Activated naive CD4-positive, alpha-beta T cell treated with anti-CD3 and anti-CD28 coated beads for 36 hours (primary cell): ENCODE results near the gene PDE11A. TPM values are rescaled to one million over a fixed set of nuclear protein-coding genes. Genes with fewer than 3 reads are reported as not detected.
"Not testable (repeated sequence)": the region's sequence is repeated elsewhere in the genome, so short reads cannot be mapped to it uniquely, and the experiment has no call there.

Experiments used
- CTCF ChIA-PET: fragments of 350-600 bp; sonication (Branson Sonifier 250); formaldehyde crosslinking; loops from one replicate; lab custom pipeline; 2021; ENCODE audit warnings: antibody characterized with exemption; lab: Charles Lee
- DNase-seq: peaks from one replicate; pipeline ENCODE4 v3.0.0-alpha.2; 2020
- H3K27ac Mint-ChIP-seq: one replicate; pipeline ENCODE4 v1.8.0; 2021; ENCODE audit warnings: mild to moderate bottlenecking, mixed read lengths
- H3K27me3 Mint-ChIP-seq: one replicate; pipeline ENCODE4 v1.8.0; 2021; ENCODE audit warnings: low read depth, mixed read lengths
- H3K36me3 Mint-ChIP-seq: one replicate; pipeline ENCODE4 v1.8.0; 2021; ENCODE audit warnings: low read depth, mixed read lengths
- H3K4me1 Mint-ChIP-seq: one replicate; pipeline ENCODE4 v1.8.0; 2021; ENCODE audit warnings: low read depth, mixed read lengths
- H3K4me3 Mint-ChIP-seq: one replicate; pipeline ENCODE4 v1.8.0; 2021; ENCODE audit warnings: mild to moderate bottlenecking, moderate library complexity, mixed read lengths
- H3K9me3 Mint-ChIP-seq: one replicate; pipeline ENCODE4 v1.8.0; 2021; ENCODE audit warnings: mixed read lengths
- intact Hi-C: fragments of 100-400 bp; cut with micrococcal nuclease; formaldehyde crosslinking; loops from one replicate; pipeline ENCODE4 v1.15.1; 2023
- total RNA-seq, 2 experiments: library from RNA; stranded (reverse); gene quantifications; one replicate each; pipeline ENCODE4 v1.2.3, GENCODE V29; 2021

The PDE11A gene
- total RNA-seq, 2 experiments from 2014 or later: not detected

DNA sequence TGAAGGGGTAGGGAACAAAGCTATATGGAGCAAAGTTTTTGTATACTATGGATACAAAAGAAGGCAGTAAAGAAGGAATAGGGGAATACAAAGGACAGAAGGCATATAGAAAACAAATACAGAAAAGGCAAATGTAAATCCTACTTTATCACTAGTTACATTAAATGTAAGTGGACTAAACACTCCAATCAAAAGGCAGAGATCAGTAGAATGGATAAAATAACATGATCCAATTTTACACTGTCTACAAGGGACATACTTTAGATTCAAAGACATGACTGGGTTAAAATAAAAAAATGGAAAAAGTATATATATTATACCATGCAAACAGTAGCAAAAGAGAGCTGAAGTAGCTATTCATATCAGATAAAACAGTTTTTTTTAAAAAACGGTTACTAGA, 215.0 kb downstream of the PDE11A start:
- CTCF ChIA-PET: no interaction called here
- Mint-ChIP-seq H3K36me3 (no peaks in the 10 kb centered on the region), H3K27ac (no peak overlapping the region), H3K9me3 (peaks cover 9% of the 10 kb centered on the region), H3K4me3 (no peak overlapping the region), H3K27me3 (peaks cover 3% of the 10 kb centered on the region), H3K4me1 (no peaks in the 10 kb centered on the region)
- intact Hi-C loops: no loop called here
- no peak for DNase-seq

DNA sequence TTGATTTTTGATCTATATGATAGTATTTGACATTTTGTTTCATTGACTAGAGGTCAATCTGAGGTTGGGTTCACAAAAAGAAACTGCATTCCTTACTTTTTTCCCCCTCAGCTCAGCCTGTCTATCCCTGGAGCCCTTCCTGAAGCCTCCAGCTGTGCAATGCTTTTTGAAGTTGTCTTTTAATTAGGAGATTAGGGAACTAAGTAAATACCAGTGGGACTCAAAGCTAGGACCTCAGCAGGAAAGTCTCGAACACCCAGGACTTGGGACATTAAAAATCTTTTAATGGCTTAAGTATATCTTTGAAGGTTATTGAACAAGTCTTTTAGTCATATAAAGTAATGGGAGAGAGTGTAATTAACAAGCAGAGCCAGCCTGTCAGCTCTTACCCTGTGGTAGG, 220.2 kb downstream of the PDE11A start:
- no peak for DNase-seq
- no peaks in the 10 kb centered on the region for H3K36me3 Mint-ChIP-seq
- H3K9me3 Mint-ChIP-seq: peaks cover 7% of the 10 kb centered on the region
- CTCF ChIA-PET: no interaction called here
- intact Hi-C loops: no loop called here
- H3K27ac Mint-ChIP-seq: no peak overlapping the region
- no peak overlapping the region for H3K4me3 Mint-ChIP-seq
- peaks cover 10% of the 10 kb centered on the region for H3K27me3 Mint-ChIP-seq
- no peaks in the 10 kb centered on the region for H3K4me1 Mint-ChIP-seq

DNA sequence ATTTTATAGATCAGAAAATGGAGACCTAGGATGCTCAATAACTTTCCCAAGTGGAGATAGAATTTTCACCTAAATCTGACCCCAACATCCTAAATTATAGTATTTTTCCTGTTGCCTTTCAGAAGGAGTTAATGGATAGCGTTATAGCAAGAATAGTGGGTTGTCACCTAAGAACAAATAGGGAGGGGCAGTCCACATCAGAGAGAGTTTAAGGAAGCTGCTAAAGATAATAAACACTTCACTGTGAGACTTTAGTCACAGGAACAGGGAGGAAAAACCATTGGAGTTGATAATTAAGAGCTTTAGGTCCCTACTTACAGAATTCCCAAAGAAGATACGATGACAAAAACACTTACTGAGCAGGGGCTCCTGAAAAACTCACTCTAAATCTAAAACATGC, 229.4 kb downstream of the PDE11A start:
- no peak for DNase-seq
- Mint-ChIP-seq H3K27me3 (peaks cover 2% of the 10 kb centered on the region), H3K4me1 (no peaks in the 10 kb centered on the region), H3K36me3 (no peaks in the 10 kb centered on the region), H3K4me3 (no peak overlapping the region), H3K9me3 (no peaks in the 10 kb centered on the region), H3K27ac (no peak overlapping the region)
- CTCF ChIA-PET: no interaction called here
- intact Hi-C loops: no loop called here

DNA sequence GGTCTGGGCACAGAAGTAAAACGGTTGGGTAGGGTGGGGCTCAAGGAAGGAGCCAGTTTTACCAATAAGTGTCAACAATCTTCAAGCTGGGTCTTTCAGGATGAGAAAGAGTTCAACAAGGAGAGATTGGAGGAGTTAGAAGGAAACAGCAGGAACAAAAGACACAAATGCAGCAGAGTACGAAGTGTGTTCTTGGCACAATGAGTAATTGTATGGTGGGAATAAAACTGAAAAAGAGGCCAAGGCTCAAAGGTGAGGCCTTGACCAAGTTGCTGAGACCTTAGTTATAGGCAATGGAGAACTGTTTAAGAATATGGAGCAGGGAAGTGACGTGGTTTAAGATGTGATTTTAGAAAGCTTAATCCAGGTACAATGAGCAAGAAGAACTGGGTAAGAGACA, 230.3 kb downstream of the PDE11A start:
- no peak for DNase-seq
- Mint-ChIP-seq H3K9me3 (peaks cover 5% of the 10 kb centered on the region), H3K4me3 (no peak overlapping the region), H3K27ac (no peak overlapping the region), H3K4me1 (no peaks in the 10 kb centered on the region), H3K36me3 (no peaks in the 10 kb centered on the region), H3K27me3 (peaks cover 2% of the 10 kb centered on the region)
- intact Hi-C loops: no loop called here
- CTCF ChIA-PET: interaction anchor here (0.6 kb wide), 1 partner anchor 333 kb away, joined by 3 read pairs; no protein-coding TSS in a partner anchor

DNA sequence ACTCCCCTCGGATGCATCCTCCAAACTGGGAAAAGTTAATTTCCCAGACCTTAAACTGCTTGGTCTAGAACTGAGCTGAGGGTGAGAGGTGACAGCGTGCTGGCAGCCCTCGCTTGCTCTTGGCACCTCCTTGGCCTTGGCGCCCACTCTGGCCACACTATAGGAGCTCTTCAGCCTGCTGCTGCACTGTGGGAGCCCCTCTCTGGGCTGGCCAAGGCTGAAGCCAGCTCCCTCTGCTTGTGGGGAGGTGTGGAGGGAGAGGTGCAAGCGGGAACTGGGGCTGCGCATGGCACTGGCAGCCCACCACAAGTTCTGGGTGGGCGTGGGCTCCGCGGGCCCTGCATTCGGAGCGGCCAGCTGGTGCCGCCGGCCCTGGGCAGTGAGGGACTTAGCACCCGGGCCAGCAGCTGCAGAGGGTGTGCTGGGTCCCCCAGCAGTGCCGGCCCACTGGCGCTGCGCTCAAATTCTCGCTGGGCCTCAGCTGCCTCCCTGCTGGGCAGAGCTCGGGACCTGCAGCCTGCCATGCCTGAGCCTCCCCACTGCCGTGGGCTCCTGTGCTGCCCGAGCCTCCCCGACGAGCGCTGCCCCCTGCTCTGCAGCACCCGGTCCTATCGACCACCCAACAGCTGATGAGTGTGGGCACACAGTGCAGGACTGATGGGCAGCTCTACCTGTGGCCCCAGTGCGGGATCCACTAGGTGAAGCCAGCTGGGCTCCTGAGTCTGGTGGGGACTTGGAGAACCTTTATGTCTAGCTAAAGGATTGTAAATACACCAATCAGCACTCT, 237.0 kb downstream of the PDE11A start:
- CTCF ChIA-PET: interaction anchor here (1.0 kb wide), 1 partner anchor 12 kb away, joined by 4 read pairs; no protein-coding TSS in a partner anchor
- H3K27ac Mint-ChIP-seq, H3K27me3 Mint-ChIP-seq, DNase-seq, H3K36me3 Mint-ChIP-seq, H3K4me3 Mint-ChIP-seq, H3K9me3 Mint-ChIP-seq, H3K4me1 Mint-ChIP-seq, intact Hi-C loops: not testable (repeated sequence)

DNA sequence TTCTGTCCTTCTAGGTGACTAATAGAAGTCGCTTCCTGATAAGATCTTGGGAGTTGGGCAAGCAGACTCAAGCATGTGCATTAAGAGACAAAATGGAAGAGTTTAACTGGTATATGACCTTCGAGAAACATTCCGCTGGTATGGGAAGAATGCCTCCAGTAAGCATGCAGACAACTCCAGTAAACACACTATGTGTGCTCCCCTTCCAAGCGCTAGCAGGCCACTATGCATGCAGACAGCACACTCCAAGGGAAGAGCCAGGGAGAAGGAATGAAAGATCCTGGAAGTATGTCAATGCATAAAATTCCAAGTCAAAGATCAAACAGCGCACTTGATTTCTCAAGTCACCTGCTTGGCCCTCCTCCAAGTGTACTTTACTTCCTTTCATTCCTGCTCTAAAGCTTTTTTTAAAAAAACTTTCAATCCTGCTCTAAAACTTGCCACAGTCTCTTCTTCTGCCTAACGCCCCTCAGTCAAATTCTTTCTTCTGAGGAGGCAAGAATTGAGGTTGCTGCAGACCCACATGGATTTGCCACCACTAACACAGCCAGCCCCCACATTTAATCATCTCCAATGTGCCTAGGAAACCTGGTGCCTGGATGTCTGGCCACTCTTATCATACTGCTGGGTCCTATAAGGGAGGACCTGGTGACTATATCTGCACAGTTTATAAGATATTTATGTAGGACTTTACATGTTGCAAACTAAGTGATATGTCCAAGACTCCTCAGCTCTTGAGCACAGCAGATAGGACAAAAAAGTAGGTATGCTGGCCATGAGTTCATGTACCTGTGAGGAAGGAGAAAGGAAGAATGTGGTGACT, 239.8 kb downstream of the PDE11A start:
- CTCF ChIA-PET: no interaction called here
- Mint-ChIP-seq H3K27ac (no peak overlapping the region), H3K4me1 (no peaks in the 10 kb centered on the region), H3K36me3 (no peaks in the 10 kb centered on the region), H3K27me3 (peaks cover 3% of the 10 kb centered on the region), H3K4me3 (no peak overlapping the region), H3K9me3 (peaks cover 4% of the 10 kb centered on the region)
- DNase-seq: no peak
- intact Hi-C loops: no loop called here

DNA sequence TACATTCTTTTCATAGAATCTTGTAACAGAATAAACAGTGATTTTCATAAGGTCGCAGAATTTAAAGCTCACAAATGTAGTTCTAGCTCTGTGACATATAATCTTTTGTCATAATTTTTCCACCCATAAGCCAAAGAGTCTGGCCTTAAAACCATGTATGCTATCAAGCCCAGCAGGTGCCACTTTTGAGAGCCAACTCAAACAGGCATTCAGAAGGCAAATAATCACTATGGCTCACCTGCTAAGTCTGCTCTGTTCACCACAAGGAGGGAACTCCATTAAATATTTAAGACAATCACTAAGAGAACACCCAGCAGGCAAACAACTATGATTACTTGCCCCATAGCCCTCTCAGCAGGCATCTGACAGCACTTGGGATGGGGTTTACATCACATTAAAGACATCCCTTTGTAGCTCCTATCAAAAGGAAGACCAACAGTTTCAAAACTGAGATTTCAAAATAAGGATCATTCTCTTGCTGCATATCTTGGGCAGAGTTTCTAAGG, 241.6 kb downstream of the PDE11A start:
- no peaks in the 10 kb centered on the region for H3K9me3 Mint-ChIP-seq
- CTCF ChIA-PET: no interaction called here
- no peaks in the 10 kb centered on the region for H3K4me1 Mint-ChIP-seq
- H3K36me3 Mint-ChIP-seq: no peaks in the 10 kb centered on the region
- intact Hi-C loops: no loop called here
- no peak overlapping the region for H3K27ac Mint-ChIP-seq
- H3K27me3 Mint-ChIP-seq: peaks cover 3% of the 10 kb centered on the region
- no peak overlapping the region for H3K4me3 Mint-ChIP-seq
- DNase-seq: no peak

DNA sequence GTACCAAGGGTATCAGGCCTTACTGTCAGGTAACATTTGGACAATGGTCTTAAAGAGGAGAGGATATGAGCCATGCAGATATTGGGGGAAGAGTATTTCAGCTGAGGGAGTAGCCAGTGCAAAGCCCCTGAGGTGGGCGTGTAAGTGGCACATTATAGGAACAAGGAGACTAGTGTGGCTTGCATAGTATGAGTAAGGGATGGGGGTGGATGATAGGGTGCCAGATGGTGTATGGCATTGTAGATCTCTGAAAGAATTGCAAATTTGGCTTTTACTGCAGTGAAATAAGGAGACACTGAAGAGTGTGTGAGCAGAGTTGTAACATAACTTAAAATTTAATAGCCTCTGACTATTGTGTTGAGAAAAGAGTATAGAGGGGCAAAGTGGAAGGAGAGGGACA, 244.0 kb downstream of the PDE11A start:
- no peaks in the 10 kb centered on the region for H3K9me3 Mint-ChIP-seq
- intact Hi-C loops: no loop called here
- H3K27me3 Mint-ChIP-seq: peaks cover 6% of the 10 kb centered on the region
- no peak for DNase-seq
- no peak overlapping the region for H3K27ac Mint-ChIP-seq
- H3K4me1 Mint-ChIP-seq: no peaks in the 10 kb centered on the region
- no peak overlapping the region for H3K4me3 Mint-ChIP-seq
- no peaks in the 10 kb centered on the region for H3K36me3 Mint-ChIP-seq
- CTCF ChIA-PET: no interaction called here

DNA sequence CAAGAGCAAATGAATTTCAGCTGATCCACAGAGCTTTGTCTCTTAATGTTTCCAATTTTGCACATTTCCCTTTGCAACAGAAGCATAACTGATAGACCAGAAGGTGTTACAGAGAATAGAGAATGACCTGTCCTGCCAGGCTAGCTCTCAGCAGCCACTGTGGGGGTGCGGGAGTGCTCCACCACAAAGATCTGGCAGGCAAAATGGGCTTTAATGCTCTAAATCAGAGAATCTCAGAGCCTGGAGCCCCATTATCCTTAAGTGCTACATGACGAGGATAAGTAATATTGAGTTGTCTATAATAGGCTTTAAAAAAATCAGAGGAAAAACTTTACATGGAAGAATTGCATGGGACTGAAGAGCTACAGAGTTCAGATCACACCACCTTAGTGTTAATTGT, 245.7 kb downstream of the PDE11A start:
- no peak overlapping the region for H3K27ac Mint-ChIP-seq
- no peak overlapping the region for H3K4me3 Mint-ChIP-seq
- no peaks in the 10 kb centered on the region for H3K36me3 Mint-ChIP-seq
- H3K9me3 Mint-ChIP-seq: no peaks in the 10 kb centered on the region
- no peaks in the 10 kb centered on the region for H3K4me1 Mint-ChIP-seq
- H3K27me3 Mint-ChIP-seq: peaks cover 12% of the 10 kb centered on the region
- no peak for DNase-seq
- CTCF ChIA-PET: interaction anchor here (0.7 kb wide), 1 partner anchor 415 kb away, joined by 3 read pairs; no protein-coding TSS in a partner anchor
- intact Hi-C loops: no loop called here

DNA sequence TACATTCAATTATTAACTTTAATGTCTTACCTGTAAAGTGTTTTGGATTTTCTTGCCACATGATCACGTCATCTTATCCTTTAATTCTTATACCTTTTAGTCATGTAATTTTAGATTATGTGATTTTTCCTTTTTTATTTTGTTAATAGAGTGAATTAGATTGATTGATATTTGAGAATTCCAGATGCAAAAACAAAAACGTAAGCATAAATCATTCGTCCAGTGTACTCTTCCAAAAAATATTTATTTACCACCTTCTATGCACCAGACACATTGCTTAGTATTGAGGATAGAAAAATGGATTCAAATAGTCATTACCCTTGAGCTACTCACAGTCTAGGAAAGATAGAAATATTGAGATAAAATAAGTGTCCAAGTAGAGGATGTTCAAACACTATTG, 249.6 kb downstream of the PDE11A start:
- no peak overlapping the region for H3K27ac Mint-ChIP-seq
- H3K27me3 Mint-ChIP-seq: peaks cover 9% of the 10 kb centered on the region
- H3K4me1 Mint-ChIP-seq: no peaks in the 10 kb centered on the region
- no peaks in the 10 kb centered on the region for H3K9me3 Mint-ChIP-seq
- CTCF ChIA-PET: no interaction called here
- no peaks in the 10 kb centered on the region for H3K36me3 Mint-ChIP-seq
- H3K4me3 Mint-ChIP-seq: no peak overlapping the region
- no peak for DNase-seq
- intact Hi-C loops: no loop called here

DNA sequence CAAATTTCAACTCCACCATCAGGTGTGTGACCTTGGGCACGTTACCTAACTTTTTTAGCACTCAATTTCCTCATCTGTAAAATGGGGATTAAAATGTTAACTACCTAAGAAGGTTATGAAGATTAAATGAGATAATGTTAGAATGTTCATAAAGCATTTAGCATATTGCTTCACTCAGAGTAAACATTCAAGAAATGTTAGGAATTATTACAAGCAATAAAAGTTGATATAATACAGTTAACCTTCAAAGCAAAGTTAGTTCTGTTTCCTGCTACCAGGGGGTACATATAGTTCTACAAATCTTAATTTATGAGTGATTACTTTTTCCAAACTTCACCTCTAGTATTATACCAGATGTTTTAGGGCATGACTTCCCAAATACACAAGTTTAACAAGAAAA, 254.2 kb downstream of the PDE11A start:
- no peak for DNase-seq
- Mint-ChIP-seq H3K4me1 (no peaks in the 10 kb centered on the region), H3K36me3 (no peaks in the 10 kb centered on the region), H3K27me3 (peaks cover 9% of the 10 kb centered on the region), H3K27ac (no peak overlapping the region), H3K4me3 (no peak overlapping the region), H3K9me3 (no peaks in the 10 kb centered on the region)
- intact Hi-C loops: no loop called here
- CTCF ChIA-PET: no interaction called here

DNA sequence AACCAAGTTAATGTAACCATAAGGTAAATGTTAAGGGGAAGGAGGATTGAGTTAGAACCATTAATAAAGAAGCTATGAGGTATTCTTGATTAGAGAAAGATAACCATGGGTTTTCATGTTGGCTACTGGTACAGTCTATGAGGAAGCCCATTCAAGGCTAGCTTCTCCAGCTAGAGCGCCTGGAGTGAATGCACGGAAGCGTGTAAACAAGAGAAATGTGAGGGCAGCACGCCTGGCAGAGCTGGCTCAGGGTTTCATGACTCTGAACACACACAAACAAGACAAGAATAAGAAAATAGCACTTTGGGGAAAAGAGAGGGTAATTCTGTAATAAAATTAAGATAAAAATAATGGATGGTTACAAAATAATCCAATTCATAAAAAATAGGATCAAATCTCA, 255.3 kb downstream of the PDE11A start:
- peaks cover 4% of the 10 kb centered on the region for H3K27me3 Mint-ChIP-seq
- no peak for DNase-seq
- no peak overlapping the region for H3K27ac Mint-ChIP-seq
- CTCF ChIA-PET: no interaction called here
- H3K4me3 Mint-ChIP-seq: no peak overlapping the region
- H3K36me3 Mint-ChIP-seq: no peaks in the 10 kb centered on the region
- no peaks in the 10 kb centered on the region for H3K9me3 Mint-ChIP-seq
- H3K4me1 Mint-ChIP-seq: no peaks in the 10 kb centered on the region
- intact Hi-C loops: no loop called here
